RWPE2 (cell line): ENCODE measurements around the gene HSD17B3.

ENCODE experiments used
- ATAC-seq: fragments of 200-7000 bp; cut with Tn5 transposase; 3 replicates; pipeline ENCODE4 v1.9.1; 2021; ENCODE audit warnings: low read depth
- DNase-seq: peaks from one replicate; pipeline ENCODE4 v3.0.0-alpha.2; 2020; ENCODE audit warnings: low spot score
- H3K27ac ChIP-seq: fragments of 450-650 bp; 2 replicates; pipeline ENCODE4 v1.5.1; 2017; ENCODE audit warnings: mild to moderate bottlenecking; ENCODE audit not compliant: poor library complexity, severe bottlenecking
- H3K27me3 ChIP-seq: fragments of 250-450 bp; sonication (Bioruptor Pico); 2 replicates; pipeline ENCODE4 v1.5.1; 2021; ENCODE audit warnings: mild to moderate bottlenecking, moderate library complexity; ENCODE audit not compliant: insufficient read depth, poor library complexity, severe bottlenecking
- H3K36me3 ChIP-seq: fragments of 250-450 bp; sonication (Bioruptor Pico); 2 replicates; pipeline ENCODE4 v1.5.1; 2020; ENCODE audit warnings: low read depth, mild to moderate bottlenecking, moderate library complexity
- H3K4me1 ChIP-seq: fragments of 250-450 bp; sonication (Bioruptor Pico); 2 replicates; pipeline ENCODE4 v1.5.1; 2021; ENCODE audit warnings: mild to moderate bottlenecking, moderate library complexity; ENCODE audit not compliant: insufficient read depth, poor library complexity, severe bottlenecking
- H3K4me3 ChIP-seq: fragments of 250-450 bp; sonication (Bioruptor Pico); 2 replicates; pipeline ENCODE4 v1.5.1; 2021; ENCODE audit warnings: mild to moderate bottlenecking, moderate library complexity; ENCODE audit not compliant: severe bottlenecking
- H3K9me3 ChIP-seq: fragments of 250-450 bp; sonication (Bioruptor Pico); 2 replicates; pipeline ENCODE4 v1.5.1; 2021; ENCODE audit warnings: mild to moderate bottlenecking, moderate library complexity; ENCODE audit not compliant: severe bottlenecking
- CTCF ChIP-seq: fragments of 450-650 bp; IDR thresholded peaks from one replicate; pipeline ENCODE4 v1.5.1; 2017; ENCODE audit warnings: mild to moderate bottlenecking, moderate library complexity; ENCODE audit not compliant: poor library complexity, severe bottlenecking

HSD17B3 gene

GRCh38 chr9:96305171-96305570, 3.2 kb upstream of the HSD17B3 start:
- H3K27ac ChIP-seq: no peak overlapping the region
- H3K9me3 ChIP-seq: peaks cover 4% of the 10 kb centered on the region
- peaks cover 20% of the 10 kb centered on the region for H3K4me1 ChIP-seq
- DNase-seq (no peak), ATAC-seq (no peak)
- H3K36me3 ChIP-seq: no peaks in the 10 kb centered on the region
- H3K27me3 ChIP-seq: no peaks in the 10 kb centered on the region
- TF ChIP-seq CTCF: no peak
- H3K4me3 ChIP-seq: no peak overlapping the region

GRCh38 chr9:96304230-96304629, 2.3 kb upstream of the HSD17B3 start:
- ATAC-seq (no peak), DNase-seq (no peak)
- no peaks in the 10 kb centered on the region for H3K27me3 ChIP-seq
- no peak overlapping the region for H3K27ac ChIP-seq
- H3K36me3 ChIP-seq: no peaks in the 10 kb centered on the region
- peaks cover 4% of the 10 kb centered on the region for H3K9me3 ChIP-seq
- no peak overlapping the region for H3K4me3 ChIP-seq
- no peak for TF ChIP-seq CTCF
- peaks cover 29% of the 10 kb centered on the region for H3K4me1 ChIP-seq

- ATAC-seq (peak; percentile 92), DNase-seq (no peak)
- H3K4me3 ChIP-seq: no peak overlapping the region
- peak overlapping the region; percentile 67 for H3K27ac ChIP-seq
- no peak for TF ChIP-seq CTCF
- peaks cover 4% of the 10 kb centered on the region for H3K9me3 ChIP-seq
- H3K27me3 ChIP-seq: no peaks in the 10 kb centered on the region
- peaks cover 32% of the 10 kb centered on the region for H3K4me1 ChIP-seq
- H3K36me3 ChIP-seq: no peaks in the 10 kb centered on the region
These were observed 2.2 kb downstream of the HSD17B3 start for GRCh38 chr9:96299823-96300222.

GRCh38 chr9:96294159-96294545, 7.8 kb downstream of the HSD17B3 start:
- no peaks in the 10 kb centered on the region for H3K36me3 ChIP-seq
- no peaks in the 10 kb centered on the region for H3K9me3 ChIP-seq
- H3K4me3 ChIP-seq: no peak overlapping the region
- no peak for DNase-seq
- no peak overlapping the region for H3K27ac ChIP-seq
- peaks cover 2% of the 10 kb centered on the region for H3K4me1 ChIP-seq
- TF ChIP-seq CTCF: no peak
- no peaks in the 10 kb centered on the region for H3K27me3 ChIP-seq
- no peak for ATAC-seq

- H3K9me3 ChIP-seq: no peaks in the 10 kb centered on the region
- no peak overlapping the region for H3K27ac ChIP-seq
- no peak for ATAC-seq
- H3K27me3 ChIP-seq: no peaks in the 10 kb centered on the region
- no peak for DNase-seq
- no peaks in the 10 kb centered on the region for H3K36me3 ChIP-seq
- H3K4me3 ChIP-seq: no peak overlapping the region
- H3K4me1 ChIP-seq: no peaks in the 10 kb centered on the region
- no peak for TF ChIP-seq CTCF
These were observed 8.3 kb downstream of the HSD17B3 start for GRCh38 chr9:96293498-96294158.
